Measurements from ENCODE around the gene MRPS22.
"Not testable (repeated sequence)": the region's sequence is repeated elsewhere in the genome, so short reads cannot be mapped to it uniquely, and the experiment has no call there.

MRPS22 gene

GRCh38 chr3:139340784-139341183 lies 3.0 kb upstream of the MRPS22 start:
- DNase-seq: no peak

- no peak for DNase-seq
Measured at GRCh38 chr3:139342054-139342453, 1.8 kb upstream of the MRPS22 start.

GRCh38 chr3:139346771-139347170 lies 3.0 kb downstream of the MRPS22 start:
- DNase-seq: no peak

- DNase-seq: no peak
Measured at GRCh38 chr3:139353920-139354556, 10.2 kb downstream of the MRPS22 start.

- DNase-seq: no peak
Measured at GRCh38 chr3:139354661-139355060, 10.8 kb downstream of the MRPS22 start.

GRCh38 chr3:139355476-139355875 lies 11.7 kb downstream of the MRPS22 start:
- DNase-seq: no peak

GRCh38 chr3:139355891-139356290 lies 12.1 kb downstream of the MRPS22 start:
- DNase-seq: peak; percentile 17

GRCh38 chr3:139357899-139358298 lies 14.1 kb downstream of the MRPS22 start:
- no peak for DNase-seq

- DNase-seq: peak; percentile 61
Measured at GRCh38 chr3:139358841-139359562, 15.2 kb downstream of the MRPS22 start.

- no peak for DNase-seq
Measured at GRCh38 chr3:139361276-139361675, 17.5 kb downstream of the MRPS22 start.

- no peak for DNase-seq
Measured at GRCh38 chr3:139364549-139364948, 20.7 kb downstream of the MRPS22 start.

- no peak for DNase-seq
Measured at GRCh38 chr3:139374099-139374498, 30.3 kb downstream of the MRPS22 start.

- no peak for DNase-seq
Measured at GRCh38 chr3:139377378-139377777, 33.6 kb downstream of the MRPS22 start.

- no peak for DNase-seq
Measured at GRCh38 chr3:139378587-139379241, 34.9 kb downstream of the MRPS22 start.

- no peak for DNase-seq
Measured at GRCh38 chr3:139380575-139380974, 36.8 kb downstream of the MRPS22 start.

GRCh38 chr3:139382291-139382690 lies 38.5 kb downstream of the MRPS22 start:
- not testable (repeated sequence) for DNase-seq

- no peak for DNase-seq
Measured at GRCh38 chr3:139388077-139388476, 44.3 kb downstream of the MRPS22 start.

GRCh38 chr3:139388821-139389551 lies 45.2 kb downstream of the MRPS22 start:
- no peak for DNase-seq

- peak; percentile 98 for DNase-seq
Measured at GRCh38 chr3:139389552-139390368, 45.9 kb downstream of the MRPS22 start, which contains the start of gene COPB2. COPB2 (minus strand) TSS chr3:139389647; CDS start chr3:139389550, 97 bp downstream.

- DNase-seq: no peak
Measured at GRCh38 chr3:139394116-139394515, 50.3 kb downstream of the MRPS22 start.

- DNase-seq: no peak
Measured at GRCh38 chr3:139396707-139397106, 52.9 kb downstream of the MRPS22 start.

GRCh38 chr3:139401155-139401554 lies 57.3 kb downstream of the MRPS22 start:
- not testable (repeated sequence) for DNase-seq

All from retina (tissue), 1 donor.